GM12878 (cell line): Measurements from ENCODE around the gene CST6. TPM values are rescaled to one million over a fixed set of nuclear protein-coding genes. Genes with fewer than 3 reads are reported as not detected.

Source experiments
- BACH1 ChIP-seq: fragments of 450-650 bp; IDR thresholded peaks from 2 replicates; pipeline ENCODE4 v1.6.1; 2017; ENCODE audit warnings: mild to moderate bottlenecking, borderline replicate concordance
- CBX3 ChIP-seq: fragments of 200-600 bp; sonication (generic); IDR thresholded peaks from 2 replicates; pipeline ENCODE4 v1.6.1; 2016; ENCODE audit warnings: low read depth, borderline replicate concordance
- CBX5 ChIP-seq: sonication (generic); IDR thresholded peaks from 2 replicates; pipeline ENCODE4 v1.6.1; 2016; ENCODE audit warnings: low read depth, moderate library complexity, mild to moderate bottlenecking, inconsistent platforms
- FOS ChIP-seq: IDR thresholded peaks from 3 replicates; pipeline ENCODE4 v1.6.1; 2011; ENCODE audit warnings: borderline replicate concordance; ENCODE audit not compliant: insufficient read length; ENCODE audit errors: extremely low read depth
- NR2C2 ChIP-seq: IDR thresholded peaks from 2 replicates; pipeline ENCODE4 v1.6.1; 2011; ENCODE audit warnings: borderline replicate concordance, low read depth; ENCODE audit not compliant: control insufficient read depth, insufficient read length
- NRF1 ChIP-seq: conservative IDR thresholded peaks from 2 replicates; pipeline ENCODE4 v1.6.1; 2011; ENCODE audit warnings: mild to moderate bottlenecking, low read depth, low read length, improper control_type of control experiment
- POLR2AphosphoS5 ChIP-seq: IDR thresholded peaks from 2 replicates; pipeline ENCODE4 v1.6.1; 2011; ENCODE audit warnings: mild to moderate bottlenecking, low read length, inconsistent platforms
- SIN3A ChIP-seq: IDR thresholded peaks from 2 replicates; pipeline ENCODE4 v1.6.1; 2012; ENCODE audit warnings: low read depth, low read length, improper control_type of control experiment
- SMAD1 ChIP-seq: fragments of 450-650 bp; IDR thresholded peaks from 2 replicates; pipeline ENCODE4 v1.6.1; 2018; ENCODE audit warnings: mild to moderate bottlenecking, low read depth; ENCODE audit not compliant: partially characterized antibody
- TAF1 ChIP-seq: IDR thresholded peaks from 2 replicates; pipeline ENCODE4 v1.6.1; 2011; ENCODE audit warnings: mild to moderate bottlenecking, low read depth, low read length, borderline replicate concordance
- TARDBP ChIP-seq: IDR thresholded peaks from 2 replicates; pipeline ENCODE4 v1.6.1; 2016; ENCODE audit warnings: borderline replicate concordance
- ZNF274 ChIP-seq: IDR thresholded peaks from one replicate; pipeline ENCODE4 v1.8.0; 2011; ENCODE audit not compliant: insufficient read length, insufficient read depth
- polyA plus RNA-seq, 11 experiments: library from polyadenylated mRNA; depleted of rRNA in 4 of 11; unstranded in 6 of 11; stranded (reverse) in 5 of 11; fragments of >200 nt; fragmentation: Nextera tagmentation in 4 of 11; fragmentation: Illumina TruSeq in 1 of 11; extraction: Ambion mirVana in 4 of 11; extraction: Trizol in 1 of 11; gene quantifications; 1 replicate in 1 of 11; 2 replicates in 10 of 11; pipeline versions ENCODE4 v1.2.1 to v1.2.3, GENCODE V29; 2011 to 2016; ENCODE audit warnings: inconsistent platforms in 2 of 11, missing spikeins in 2 of 11, low read depth in 1 of 11
- total RNA-seq, 4 experiments: library from RNA; depleted of rRNA in 3 of 4; stranded (reverse); fragments of >200 nt in 3 of 4; fragmentation: Illumina TruSeq in 1 of 4; extraction: Trizol in 1 of 4; gene quantifications; 2 replicates each; pipeline versions ENCODE4 v1.2.1 to v1.2.3, GENCODE V29; 2013 to 2021
- TF ChIP-seq, protein P1 (sequence below): fragments of 450-650 bp; IDR thresholded peaks from 2 replicates; pipeline ENCODE4 v1.6.1; 2017; ENCODE audit warnings: antibody characterized with exemption, mild to moderate bottlenecking, moderate library complexity
- TF ChIP-seq, protein P2 (sequence below): fragments of 450-650 bp; formaldehyde crosslinking; IDR thresholded peaks from 2 replicates; pipeline ENCODE4 v1.5.0; 2022; ENCODE audit warnings: mild to moderate bottlenecking, missing genetic modification characterization
- TF ChIP-seq, protein P3 (sequence below): fragments of 150-350 bp; IDR thresholded peaks from 2 replicates; pipeline ENCODE4 v1.6.1; 2014; ENCODE audit warnings: mild to moderate bottlenecking, low read depth, low read length
- TF ChIP-seq, protein P4 (sequence below): IDR thresholded peaks from 2 replicates; pipeline ENCODE4 v1.6.1; 2012; ENCODE audit warnings: low read depth, low read length, improper control_type of control experiment
- TF ChIP-seq, protein P5 (sequence below): fragments of 150-350 bp; IDR thresholded peaks from 2 replicates; pipeline ENCODE4 v1.6.1; 2016; ENCODE audit warnings: low read depth, low read length

The CST6 gene
- total and polyA plus RNA-seq, 10 of the 15 experiments (the other 5 are each of a cell fraction or from before 2014, with no cell fraction given): not detected

DNA sequence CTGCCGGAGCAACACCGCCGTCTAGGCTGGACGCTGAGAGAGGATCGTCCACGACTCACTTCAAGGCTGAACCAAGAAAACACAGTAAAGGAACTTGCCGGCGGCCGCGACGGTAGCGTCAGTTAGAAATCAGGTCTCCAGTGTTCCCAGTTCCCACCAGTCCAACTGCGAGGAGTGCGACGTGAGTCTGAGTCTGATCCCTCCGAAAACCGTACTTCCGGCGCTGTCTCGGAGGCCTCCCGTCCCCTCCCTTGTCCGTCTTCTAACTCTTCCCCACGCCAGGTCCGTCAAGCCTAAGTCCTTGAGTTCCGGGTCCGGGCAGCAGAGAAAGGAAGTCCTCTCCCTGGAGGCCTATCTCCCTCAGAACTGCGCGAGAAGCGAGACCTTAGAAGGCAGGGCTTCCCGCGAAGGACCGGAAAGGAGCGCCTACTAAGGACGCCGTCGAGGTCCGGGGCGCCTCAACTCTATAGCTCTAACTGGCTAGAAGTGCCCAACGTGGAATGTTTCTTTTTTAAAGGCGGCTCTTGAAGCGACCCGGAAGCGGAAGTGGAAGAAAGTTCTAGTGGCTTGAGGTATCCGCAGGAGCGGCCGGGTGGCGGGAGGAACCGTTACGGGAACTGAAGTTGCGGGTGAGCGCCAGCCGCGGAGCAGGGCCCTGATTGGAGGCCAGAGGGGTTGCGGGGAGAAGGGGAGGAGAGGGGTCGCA, 9.7 kb upstream of the CST6 start, which contains the start of the genes BANF1 and EIF1AD (continued):
- TF ChIP-seq, protein P1, sequence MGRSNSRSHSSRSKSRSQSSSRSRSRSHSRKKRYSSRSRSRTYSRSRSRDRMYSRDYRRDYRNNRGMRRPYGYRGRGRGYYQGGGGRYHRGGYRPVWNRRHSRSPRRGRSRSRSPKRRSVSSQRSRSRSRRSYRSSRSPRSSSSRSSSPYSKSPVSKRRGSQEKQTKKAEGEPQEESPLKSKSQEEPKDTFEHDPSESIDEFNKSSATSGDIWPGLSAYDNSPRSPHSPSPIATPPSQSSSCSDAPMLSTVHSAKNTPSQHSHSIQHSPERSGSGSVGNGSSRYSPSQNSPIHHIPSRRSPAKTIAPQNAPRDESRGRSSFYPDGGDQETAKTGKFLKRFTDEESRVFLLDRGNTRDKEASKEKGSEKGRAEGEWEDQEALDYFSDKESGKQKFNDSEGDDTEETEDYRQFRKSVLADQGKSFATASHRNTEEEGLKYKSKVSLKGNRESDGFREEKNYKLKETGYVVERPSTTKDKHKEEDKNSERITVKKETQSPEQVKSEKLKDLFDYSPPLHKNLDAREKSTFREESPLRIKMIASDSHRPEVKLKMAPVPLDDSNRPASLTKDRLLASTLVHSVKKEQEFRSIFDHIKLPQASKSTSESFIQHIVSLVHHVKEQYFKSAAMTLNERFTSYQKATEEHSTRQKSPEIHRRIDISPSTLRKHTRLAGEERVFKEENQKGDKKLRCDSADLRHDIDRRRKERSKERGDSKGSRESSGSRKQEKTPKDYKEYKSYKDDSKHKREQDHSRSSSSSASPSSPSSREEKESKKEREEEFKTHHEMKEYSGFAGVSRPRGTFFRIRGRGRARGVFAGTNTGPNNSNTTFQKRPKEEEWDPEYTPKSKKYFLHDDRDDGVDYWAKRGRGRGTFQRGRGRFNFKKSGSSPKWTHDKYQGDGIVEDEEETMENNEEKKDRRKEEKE: no peak
- TF ChIP-seq, protein P2, sequence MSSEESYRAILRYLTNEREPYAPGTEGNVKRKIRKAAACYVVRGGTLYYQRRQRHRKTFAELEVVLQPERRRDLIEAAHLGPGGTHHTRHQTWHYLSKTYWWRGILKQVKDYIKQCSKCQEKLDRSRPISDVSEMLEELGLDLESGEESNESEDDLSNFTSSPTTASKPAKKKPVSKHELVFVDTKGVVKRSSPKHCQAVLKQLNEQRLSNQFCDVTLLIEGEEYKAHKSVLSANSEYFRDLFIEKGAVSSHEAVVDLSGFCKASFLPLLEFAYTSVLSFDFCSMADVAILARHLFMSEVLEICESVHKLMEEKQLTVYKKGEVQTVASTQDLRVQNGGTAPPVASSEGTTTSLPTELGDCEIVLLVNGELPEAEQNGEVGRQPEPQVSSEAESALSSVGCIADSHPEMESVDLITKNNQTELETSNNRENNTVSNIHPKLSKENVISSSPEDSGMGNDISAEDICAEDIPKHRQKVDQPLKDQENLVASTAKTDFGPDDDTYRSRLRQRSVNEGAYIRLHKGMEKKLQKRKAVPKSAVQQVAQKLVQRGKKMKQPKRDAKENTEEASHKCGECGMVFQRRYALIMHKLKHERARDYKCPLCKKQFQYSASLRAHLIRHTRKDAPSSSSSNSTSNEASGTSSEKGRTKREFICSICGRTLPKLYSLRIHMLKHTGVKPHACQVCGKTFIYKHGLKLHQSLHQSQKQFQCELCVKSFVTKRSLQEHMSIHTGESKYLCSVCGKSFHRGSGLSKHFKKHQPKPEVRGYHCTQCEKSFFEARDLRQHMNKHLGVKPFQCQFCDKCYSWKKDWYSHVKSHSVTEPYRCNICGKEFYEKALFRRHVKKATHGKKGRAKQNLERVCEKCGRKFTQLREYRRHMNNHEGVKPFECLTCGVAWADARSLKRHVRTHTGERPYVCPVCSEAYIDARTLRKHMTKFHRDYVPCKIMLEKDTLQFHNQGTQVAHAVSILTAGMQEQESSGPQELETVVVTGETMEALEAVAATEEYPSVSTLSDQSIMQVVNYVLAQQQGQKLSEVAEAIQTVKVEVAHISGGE (CRISPR knock-in tag): peak; percentile 96
- TF ChIP-seq, protein P3, sequence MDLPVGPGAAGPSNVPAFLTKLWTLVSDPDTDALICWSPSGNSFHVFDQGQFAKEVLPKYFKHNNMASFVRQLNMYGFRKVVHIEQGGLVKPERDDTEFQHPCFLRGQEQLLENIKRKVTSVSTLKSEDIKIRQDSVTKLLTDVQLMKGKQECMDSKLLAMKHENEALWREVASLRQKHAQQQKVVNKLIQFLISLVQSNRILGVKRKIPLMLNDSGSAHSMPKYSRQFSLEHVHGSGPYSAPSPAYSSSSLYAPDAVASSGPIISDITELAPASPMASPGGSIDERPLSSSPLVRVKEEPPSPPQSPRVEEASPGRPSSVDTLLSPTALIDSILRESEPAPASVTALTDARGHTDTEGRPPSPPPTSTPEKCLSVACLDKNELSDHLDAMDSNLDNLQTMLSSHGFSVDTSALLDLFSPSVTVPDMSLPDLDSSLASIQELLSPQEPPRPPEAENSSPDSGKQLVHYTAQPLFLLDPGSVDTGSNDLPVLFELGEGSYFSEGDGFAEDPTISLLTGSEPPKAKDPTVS: peak; percentile 72; the same call in 1 of the 2 replicates
- TF ChIP-seq TAF1 (peak; percentile 93), TARDBP (peak; percentile 76), NR2C2 (peak; percentile 71), FOS (no peak), SIN3A (peak; percentile 95), ZNF274 (no peak), CBX5 (peak; percentile 95), CBX3 (no peak), BACH1 (0 out of 2 replicates have a peak, but pooled peaks have one; percentile 34), NRF1 (no peak), POLR2AphosphoS5 (peak; percentile 96), SMAD1 (peak; percentile 38)
- TF ChIP-seq, protein P4, sequence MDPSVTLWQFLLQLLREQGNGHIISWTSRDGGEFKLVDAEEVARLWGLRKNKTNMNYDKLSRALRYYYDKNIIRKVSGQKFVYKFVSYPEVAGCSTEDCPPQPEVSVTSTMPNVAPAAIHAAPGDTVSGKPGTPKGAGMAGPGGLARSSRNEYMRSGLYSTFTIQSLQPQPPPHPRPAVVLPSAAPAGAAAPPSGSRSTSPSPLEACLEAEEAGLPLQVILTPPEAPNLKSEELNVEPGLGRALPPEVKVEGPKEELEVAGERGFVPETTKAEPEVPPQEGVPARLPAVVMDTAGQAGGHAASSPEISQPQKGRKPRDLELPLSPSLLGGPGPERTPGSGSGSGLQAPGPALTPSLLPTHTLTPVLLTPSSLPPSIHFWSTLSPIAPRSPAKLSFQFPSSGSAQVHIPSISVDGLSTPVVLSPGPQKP: peak; percentile 97
- TF ChIP-seq, protein P5, sequence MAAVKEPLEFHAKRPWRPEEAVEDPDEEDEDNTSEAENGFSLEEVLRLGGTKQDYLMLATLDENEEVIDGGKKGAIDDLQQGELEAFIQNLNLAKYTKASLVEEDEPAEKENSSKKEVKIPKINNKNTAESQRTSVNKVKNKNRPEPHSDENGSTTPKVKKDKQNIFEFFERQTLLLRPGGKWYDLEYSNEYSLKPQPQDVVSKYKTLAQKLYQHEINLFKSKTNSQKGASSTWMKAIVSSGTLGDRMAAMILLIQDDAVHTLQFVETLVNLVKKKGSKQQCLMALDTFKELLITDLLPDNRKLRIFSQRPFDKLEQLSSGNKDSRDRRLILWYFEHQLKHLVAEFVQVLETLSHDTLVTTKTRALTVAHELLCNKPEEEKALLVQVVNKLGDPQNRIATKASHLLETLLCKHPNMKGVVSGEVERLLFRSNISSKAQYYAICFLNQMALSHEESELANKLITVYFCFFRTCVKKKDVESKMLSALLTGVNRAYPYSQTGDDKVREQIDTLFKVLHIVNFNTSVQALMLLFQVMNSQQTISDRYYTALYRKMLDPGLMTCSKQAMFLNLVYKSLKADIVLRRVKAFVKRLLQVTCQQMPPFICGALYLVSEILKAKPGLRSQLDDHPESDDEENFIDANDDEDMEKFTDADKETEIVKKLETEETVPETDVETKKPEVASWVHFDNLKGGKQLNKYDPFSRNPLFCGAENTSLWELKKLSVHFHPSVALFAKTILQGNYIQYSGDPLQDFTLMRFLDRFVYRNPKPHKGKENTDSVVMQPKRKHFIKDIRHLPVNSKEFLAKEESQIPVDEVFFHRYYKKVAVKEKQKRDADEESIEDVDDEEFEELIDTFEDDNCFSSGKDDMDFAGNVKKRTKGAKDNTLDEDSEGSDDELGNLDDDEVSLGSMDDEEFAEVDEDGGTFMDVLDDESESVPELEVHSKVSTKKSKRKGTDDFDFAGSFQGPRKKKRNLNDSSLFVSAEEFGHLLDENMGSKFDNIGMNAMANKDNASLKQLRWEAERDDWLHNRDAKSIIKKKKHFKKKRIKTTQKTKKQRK: no peak
